IPS DF 19.7 (cell line): Measurements from ENCODE around the gene SUCNR1.
"Not testable (repeated sequence)": the region's sequence is repeated elsewhere in the genome, so short reads cannot be mapped to it uniquely, and the experiment has no call there.

Experiments used
- DNase-seq: peaks from one replicate; pipeline ENCODE4 v3.0.0-alpha.2; 2013; ENCODE audit warnings: low read depth, low spot score

Gene SUCNR1, protein sequence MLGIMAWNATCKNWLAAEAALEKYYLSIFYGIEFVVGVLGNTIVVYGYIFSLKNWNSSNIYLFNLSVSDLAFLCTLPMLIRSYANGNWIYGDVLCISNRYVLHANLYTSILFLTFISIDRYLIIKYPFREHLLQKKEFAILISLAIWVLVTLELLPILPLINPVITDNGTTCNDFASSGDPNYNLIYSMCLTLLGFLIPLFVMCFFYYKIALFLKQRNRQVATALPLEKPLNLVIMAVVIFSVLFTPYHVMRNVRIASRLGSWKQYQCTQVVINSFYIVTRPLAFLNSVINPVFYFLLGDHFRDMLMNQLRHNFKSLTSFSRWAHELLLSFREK

DNA sequence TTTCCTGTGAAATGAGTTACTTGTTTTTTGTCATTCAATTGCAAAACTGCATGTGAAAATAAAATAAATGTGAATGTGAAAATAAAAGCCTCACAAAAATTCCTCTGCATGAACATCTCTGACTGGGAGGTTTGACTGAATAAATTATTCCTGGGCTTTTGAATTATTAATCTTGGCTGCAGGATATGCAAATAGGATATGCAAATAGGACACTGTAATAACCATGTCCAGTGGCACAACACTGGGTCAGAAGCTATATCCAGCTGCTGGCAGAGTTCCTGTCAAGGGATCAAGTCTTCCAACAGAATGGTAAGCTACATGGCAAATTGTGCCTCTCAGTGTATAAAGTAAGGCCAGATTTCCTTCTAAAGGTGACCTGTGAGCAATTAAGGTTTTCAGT lies at the start of gene SUCNR1:
Gene SUCNR1 (plus strand): TSS at position 246 of the 400 bp plus-strand sequence. CDS start 6,250 bp downstream, outside the sequence.
- no peak for DNase-seq

DNA sequence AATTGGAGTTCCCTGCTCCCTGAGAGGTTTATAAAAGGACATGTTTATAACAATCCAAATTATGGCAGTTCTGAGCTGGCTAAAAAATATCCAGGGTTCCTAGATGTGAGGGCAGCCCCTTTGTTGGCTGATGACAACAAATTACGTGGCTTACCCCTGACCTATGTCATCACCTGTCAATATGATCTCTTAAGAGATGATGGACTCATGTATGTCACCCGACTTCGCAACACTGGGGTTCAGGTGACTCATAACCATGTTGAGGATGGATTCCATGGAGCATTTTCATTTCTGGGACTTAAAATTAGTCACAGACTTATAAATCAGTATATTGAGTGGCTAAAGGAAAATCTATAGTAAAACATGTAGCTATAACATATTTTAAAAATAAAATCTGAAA lies 45.6 kb upstream of the SUCNR1 start:
- no peak for DNase-seq

DNA sequence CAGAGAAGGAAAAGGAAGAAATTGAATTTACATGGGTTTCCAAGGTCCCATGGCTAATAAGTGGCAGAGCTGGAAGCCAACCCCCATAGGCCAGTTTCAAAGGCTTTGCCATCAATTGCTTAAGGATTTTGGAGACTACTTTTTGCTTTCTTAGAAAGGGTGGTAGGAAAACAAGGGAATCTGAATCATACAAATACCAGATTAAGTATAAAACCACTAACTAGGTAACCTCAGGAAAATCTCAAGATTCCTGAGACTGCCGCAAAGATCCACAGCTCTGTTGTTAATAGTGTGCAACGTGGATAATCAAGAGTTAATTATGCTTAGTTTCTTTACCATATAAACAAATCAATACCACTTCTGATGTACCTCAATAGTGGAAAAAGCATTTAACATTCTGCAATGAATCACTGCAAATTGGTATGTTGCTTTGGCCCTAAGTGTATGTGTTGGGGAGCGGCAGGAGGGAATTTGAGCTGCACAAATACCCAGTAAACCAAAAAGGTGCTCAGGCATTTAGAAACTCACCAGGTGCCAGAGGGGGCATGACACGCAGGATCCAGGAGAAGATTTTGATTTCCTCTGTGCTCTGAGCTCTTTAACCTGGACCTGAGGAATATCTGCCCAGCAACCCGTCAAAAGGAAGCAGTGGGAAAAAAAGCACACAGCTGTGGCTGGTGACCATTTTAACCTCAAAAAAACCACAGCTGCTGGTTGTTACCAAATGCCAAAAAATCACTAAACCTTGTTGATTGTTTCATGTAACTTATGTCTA lies 37.5 kb upstream of the SUCNR1 start:
- DNase-seq = no peak

DNA sequence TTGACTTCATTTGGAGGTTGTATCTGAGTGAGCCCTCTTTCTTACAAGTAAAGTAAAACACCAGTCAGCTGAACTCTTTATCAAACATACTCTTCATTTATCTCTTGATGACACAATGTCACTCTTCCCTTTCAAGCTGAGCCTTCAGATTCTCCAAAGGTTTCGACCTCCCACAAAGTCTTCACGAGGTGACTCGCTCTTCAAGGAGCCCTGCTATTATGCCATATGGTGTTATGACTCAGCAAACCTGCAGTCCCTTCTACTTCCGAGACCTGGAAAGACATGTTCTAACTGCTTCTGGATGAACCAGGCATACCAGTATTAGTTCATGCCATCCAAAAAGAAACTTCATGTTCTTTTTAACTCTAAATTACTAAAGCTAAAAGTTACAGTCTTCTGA lies 36.4 kb upstream of the SUCNR1 start:
- DNase-seq = peak; percentile 28

DNA sequence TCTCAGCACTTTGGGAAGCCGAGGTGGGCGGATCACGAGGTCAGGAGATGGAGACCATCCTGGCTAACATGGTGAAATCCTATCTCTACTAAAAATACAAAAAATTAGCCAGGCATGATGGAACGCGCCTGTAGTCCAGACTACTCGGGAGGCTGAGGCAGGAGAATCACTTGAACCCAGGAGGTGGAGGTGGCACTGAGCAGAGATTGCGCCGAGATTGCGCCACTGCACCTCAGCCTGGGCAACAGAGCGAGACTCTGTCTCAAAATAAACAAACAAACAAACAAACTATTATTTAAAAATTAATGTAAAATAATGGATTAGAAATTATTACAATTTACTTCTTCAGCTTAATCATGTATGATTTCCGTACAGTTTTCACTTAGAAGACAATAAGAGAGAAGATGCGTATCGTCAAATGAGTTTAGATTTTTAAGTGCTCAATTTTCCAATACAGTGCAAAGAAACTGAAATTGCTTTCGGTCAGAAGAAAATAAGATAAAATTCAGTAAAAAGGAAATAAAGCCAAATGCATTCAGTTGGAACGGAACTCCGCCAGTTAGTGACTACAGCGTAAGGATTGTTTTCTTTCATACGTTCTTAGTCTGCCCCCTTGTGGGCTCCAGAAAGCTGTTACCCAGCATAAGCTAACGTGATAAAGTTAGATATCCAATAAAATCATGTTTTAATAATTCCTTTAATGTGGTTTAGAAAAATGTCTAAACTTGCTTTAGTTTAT lies 34.7 kb upstream of the SUCNR1 start:
- DNase-seq = peak; percentile 40

DNA sequence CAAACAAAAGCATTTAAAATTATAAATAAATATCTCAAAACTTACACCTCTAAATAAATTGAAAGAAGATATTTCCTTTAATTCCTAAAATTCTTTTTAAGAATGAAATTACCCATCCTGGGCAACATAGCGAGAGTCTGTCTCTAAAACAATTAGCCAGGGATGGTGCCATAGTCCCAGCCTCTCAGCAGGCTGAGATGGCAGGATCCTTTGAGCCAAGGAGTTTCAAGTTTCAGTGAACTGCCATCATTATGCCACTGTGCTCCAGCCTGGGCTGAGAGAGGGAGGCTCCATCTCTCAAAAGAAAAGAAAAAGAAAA lies 34.2 kb upstream of the SUCNR1 start:
- no peak for DNase-seq

DNA sequence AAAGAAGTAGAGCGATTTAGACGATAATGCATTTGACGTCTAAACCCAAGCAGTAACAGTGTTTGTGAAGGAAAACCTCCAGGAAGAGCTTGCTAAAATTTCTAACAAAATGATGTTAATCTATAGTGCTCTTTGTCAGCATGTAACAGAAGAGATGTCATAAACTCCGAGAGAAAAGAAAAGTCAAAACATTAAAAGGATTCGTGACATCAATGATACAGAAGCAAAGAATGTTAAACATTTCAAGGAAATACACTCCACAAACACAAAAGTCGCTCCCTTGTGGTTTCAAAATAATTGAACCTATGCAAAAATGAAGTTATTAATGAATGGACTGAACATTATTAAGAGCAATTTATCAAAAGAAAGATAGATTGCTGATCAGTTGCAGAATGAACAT lies 31.6 kb upstream of the SUCNR1 start:
- DNase-seq = no peak

DNA sequence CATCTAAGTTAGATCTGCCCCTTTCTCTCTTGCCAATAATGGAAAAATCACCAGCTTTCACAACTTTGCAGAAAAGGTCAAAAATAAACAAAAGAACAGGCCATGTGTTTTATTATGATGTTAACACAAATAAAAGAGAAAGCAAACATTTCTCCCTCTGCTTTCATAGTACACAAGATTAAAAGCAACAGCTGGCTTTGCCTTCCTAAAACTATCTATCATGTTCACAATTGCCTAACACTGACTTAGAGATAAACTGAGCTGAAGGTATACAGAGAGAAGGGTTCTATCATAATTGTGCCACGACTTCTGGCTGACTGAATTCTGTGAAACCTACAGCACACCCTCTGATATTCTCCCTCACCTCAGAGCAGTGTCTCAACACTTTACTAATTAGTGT lies 30.2 kb upstream of the SUCNR1 start:
- no peak for DNase-seq

DNA sequence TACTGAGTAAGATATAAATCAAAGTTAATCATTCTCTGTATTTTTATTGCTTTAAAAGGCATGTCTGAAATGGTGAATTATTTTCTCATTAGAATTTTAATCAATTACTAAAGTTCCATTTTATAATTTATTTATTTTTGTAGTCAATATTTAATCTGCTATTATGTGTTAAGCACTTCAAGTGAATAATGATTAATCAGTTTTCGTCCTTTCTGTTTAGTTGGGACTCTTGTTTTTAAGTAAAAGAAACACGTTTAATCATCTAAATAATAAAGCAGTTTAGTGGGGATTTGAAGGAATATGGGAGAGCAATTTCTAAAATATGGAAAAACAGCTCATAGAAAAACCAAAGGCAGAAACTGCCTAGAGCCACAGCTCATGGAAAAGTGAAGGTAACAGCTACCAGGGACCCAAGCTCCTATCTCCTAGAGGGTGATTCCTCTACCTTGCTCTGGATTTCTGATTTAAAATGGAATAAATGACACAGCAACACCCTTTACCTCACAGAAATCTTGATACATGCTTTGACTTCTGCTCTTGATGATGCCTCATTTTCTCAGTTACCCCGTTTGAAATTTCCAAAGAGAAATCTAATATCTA lies 28.0 kb upstream of the SUCNR1 start:
- DNase-seq = no peak

DNA sequence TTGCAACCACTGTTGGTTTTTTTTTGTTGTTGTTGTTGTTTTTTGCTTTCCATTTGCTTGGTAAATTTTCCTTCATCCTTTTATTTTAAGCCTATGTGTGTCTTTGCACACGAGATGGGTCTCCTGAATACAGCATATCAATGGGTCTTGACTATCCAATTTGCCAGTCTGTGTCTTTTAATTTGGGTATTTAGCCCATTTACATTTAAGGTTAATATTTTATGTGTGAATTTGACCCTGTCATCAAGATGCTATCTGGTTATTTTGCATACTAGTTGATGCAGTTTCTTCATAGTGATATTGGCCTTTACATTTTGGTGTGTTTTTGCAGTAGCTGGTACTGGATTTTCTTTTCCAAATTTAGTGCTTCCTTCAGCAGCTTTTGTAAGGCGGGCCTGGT lies 23.4 kb upstream of the SUCNR1 start:
- not testable (repeated sequence) for DNase-seq

DNA sequence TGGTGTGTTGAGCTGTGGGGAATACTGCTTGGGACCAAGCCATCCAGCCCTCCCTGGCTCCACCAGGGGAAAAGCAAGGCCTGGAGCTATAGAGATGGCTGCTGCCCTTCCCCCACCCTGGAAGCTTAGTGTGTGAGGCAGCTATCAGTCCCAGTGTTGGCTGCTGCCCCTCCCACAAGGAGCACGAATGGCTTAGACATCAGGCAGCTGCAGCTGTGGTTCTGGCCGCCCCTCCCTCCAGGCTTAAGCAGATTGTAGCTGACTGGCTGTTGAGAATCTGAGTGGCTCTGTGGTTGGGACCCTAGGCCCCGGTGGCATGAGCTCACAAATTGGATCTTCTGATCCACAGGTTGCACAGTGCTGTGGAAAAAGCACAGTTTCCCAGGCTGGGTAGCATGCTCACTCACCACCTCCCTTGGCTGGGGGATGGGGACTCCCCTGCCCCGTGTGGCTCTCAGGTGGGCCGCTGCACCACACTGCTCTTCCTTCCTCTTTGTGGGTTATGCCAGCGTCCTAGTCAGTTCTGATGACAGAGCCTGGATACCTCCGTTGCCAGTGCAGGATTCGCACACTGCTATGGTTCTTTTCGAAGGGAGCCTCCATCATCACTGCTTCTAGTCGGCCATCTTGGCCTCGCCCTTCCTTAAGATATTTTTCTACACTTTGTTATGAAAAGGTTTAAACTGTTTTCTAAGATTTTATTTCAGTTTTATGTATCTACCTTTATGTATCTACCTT lies 21.2 kb upstream of the SUCNR1 start:
- no peak for DNase-seq

DNA sequence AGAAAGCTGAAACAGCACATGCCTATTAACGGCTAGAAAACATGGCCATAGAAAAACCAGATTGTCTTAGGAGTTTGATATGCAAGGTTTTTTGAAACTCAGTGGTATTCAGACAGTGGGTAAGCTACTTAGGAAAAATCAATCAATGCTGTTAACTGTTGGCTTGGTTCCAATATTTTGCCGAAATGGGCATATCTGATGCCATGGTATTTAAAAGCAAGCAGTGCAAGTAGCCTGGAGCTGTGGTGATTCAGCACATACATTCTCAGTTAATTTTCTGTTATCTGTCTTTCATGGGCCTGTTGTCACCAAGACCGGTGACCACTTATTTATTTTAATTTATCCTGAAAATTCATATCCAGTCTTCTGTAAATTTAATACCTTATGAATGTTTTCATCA lies 17.3 kb upstream of the SUCNR1 start:
- no peak for DNase-seq

DNA sequence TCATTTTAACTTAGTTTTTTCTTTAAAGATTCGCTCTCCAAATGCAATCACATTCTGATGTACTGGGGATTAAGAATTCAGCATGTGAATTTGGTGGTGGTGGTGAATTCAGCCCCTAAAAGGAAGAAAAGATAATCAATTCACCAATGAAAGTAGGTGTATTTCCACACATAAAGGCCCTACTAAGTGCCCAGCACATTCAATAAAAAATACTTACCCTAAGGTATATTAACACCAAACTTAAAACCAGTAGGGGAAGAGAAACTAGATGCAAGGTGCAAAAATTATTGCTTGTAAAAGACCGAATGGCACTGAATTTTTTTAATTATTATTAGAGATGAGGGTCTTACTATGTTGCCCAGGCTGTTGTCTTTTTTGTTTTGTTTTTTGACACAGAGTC lies 16.8 kb upstream of the SUCNR1 start:
- no peak for DNase-seq

DNA sequence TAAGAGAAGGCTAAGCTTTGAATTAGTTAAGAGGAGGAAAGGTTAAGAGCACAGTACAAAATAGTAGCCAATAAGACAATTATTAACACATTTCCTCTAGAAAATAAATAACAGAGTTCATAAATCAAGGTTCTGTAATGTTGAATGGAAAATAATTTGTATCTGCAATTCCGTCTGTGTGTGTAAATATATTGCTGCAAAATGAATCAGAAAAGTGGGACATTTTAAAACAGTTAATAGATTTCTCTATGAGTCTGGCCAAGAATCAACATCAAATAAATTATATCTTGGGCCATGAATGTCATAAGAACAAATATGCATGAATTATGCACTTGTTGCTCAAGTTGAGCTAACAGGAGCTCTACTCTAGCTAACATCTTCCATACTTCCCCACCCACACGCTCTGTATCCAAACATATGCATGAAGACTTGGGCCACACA lies 14.2 kb upstream of the SUCNR1 start:
- DNase-seq = no peak

DNA sequence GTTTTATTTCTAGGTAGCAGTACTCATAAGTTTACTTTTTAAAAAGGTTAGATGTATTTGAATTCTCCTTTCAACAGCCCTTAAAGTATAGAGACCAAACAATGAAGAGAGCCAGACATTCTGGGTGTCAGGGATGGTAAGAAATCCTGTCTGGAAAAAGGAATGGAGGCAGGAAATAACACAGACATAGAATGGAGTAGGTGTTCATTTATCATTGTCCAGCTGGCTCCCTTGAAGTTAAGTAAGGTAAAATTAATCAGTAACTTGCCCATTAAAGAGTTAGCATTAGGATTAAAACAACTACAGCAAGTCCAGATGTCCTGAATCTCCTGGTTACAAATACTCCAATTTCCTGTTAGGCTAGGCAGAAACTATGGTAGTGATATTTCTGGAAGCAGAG lies 13.5 kb upstream of the SUCNR1 start:
- DNase-seq = no peak

DNA sequence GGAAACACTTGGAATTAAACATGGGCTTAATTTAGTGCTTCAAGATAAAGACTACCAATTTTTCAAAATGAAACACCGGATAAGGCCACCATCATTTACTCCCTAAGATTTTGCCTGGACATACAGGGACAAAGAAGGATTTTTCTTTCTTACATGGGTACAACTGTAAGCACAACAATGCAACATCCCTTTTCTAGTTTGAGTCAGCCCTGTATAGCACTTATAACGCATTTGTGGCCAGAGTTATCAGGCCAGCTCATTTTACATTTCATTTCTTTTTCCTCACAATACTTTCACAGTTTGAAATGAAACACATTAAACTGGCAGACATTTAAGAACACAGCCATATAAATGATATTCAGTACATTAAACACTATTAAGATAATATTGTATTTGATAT lies 9.8 kb upstream of the SUCNR1 start:
- no peak for DNase-seq

DNA sequence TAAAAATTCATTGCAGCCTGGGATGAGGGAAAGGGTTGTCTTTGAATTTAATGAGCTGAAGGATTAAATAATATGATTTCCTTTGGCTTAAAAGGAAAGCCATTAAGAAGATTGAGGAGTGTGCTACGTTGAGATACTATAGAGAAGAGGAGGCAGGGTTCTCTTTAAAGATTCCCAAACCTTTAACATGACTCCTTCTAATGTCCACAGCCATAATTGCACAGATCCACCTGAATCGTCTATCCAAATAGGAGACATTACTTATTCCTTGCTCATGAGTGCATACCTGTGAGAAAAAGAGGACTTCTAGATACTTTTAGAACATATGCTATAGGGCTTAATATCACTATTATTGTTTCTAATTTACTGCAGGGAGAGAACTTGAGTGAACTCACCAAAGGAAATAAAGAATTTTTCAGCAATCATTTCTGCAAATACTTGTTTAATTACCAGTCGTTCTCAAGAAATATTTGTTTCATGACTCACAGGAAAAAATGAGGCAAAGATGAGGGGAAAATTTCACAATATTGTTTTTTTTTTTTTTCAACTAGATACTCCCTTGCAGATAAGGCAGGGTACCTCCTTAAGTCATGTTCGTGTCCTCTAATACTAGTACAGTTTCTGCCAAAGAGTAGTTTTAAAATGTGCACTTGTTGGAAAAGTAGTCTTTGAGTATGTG lies 8.9 kb upstream of the SUCNR1 start:
- no peak for DNase-seq

DNA sequence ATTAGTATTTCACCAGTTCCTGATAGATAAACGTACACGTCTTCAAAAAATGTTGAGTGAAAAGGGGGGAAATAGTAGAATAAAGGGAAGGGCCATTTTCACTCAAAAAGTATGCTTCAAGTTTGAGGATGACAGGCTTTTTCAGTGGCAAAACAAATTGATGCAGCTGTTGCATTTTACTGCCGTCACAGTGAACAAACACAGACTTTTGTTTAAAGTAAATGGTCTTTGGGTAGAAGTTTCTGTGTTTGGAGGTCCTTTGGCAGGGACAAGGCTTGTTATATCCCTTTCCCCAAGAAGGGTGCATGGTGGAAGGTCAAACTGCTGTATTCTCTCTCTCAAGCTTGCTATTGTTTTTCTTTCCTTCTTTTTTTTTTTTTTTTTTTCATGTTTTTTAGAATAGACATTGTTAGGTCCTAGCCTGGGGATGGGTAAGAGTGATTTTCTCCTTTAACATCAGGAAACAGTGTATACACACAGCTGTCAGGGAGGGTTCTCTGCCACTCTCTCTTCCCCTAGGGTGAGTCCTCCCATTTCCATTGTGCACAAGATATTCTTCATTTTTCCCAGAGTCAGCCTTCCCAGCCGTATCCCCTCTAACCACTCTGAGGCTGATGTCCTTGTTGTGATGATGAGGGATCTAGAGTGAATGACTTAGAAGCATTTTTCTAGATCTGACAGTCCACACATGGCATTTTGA lies 6.6 kb upstream of the SUCNR1 start:
- no peak for DNase-seq

DNA sequence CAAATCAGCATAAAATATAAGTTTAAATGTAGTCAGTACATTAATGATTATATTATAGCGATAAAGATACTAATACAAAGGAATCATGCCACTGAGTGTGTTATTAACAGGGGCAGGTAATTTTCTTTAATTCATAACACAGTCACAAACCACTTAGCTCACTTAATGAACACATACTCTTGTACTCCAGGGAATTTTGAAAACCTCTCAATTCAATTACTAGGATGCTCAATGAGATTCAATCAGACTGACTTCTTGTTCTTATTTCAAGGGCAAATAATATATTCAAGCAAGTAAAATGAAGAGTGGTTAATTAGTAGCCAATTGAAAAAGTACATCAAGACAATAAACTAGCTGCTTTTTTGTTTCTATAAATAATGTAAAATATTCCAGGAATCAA lies 5.8 kb upstream of the SUCNR1 start:
- DNase-seq = no peak

DNA sequence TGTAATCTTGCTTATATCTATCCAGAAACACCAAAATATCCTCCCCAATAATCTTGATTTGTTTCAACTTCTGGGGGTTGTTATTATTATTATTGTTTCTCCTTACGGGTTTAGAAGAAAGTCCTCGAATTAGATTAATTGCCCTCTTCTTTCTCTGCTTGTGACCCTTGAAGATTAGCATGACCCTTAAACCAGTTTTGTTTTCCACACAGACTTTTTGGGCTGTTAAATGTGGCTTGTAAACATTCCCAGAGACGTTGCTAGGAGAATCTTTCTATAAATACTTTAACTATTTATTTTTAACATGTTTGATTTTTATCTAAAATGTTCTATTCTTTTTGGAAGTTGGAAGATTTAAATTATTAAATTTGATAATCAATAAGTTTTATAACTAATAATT lies 4.3 kb upstream of the SUCNR1 start:
- no peak for DNase-seq
